NCI-H2081 treated with DMSO at 0.1 percent for 48 hours (cell line): ENCODE measurements around the gene RAB26.
"Not testable (repeated sequence)": the region's sequence is repeated elsewhere in the genome, so short reads cannot be mapped to it uniquely, and the experiment has no call there.

Experiments used
- DNase-seq: peaks from one replicate; lab custom pipeline; 2025; lab: John Stamatoyannopoulos, UW

RAB26 gene

GRCh38 chr16:2147981-2148671 lies at the start of gene RAB26:
TSS of gene RAB26 (plus strand) at chr16:2148625. CDS start at chr16:2148784, 159 bp downstream.
- peak; percentile 76 for DNase-seq

- not testable (repeated sequence) for DNase-seq
Observed at GRCh38 chr16:2101581-2101980, 46.8 kb upstream of the RAB26 start.

- no peak for DNase-seq
Observed at GRCh38 chr16:2102471-2102870, 46.0 kb upstream of the RAB26 start.

DNA sequence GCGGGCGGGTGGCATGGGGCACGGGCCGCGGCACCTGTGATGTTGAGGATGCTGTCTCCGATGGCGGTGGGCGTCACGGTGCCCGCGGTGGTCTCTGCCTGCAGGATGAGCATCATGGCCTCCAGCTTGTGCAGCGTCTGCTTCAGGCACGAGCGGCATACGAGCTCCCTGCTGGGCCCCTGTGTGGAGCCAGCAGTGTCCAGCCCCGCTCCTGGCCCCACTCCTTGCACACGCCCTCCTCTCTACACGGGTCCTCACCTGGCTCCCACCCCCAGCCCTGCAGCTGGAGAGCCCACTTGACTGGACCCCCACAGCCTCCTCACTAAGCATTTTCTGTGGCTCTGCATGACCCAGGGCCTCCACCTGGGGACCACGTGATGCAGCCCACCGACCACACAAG lies 44.0 kb upstream of the RAB26 start:
- not testable (repeated sequence) for DNase-seq

DNA sequence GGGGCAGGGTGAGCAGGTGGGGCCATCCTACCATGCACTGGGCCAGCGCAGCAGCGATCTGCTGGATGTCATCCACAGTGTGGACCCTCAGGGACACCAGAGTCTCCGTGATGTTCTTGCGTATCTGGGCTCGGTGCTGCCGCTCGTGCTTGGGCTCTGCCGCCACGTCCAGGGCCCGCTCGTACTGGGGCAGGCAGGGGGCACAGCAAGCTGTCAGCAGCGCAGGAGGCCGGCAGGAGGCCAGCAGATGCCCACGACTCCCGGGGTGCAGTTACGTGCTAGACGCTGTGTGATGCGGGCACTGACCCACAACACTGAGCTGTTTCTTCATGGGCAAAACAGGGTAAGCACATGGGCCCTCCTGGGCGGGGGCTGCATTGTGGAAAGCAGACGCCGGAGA lies 43.1 kb upstream of the RAB26 start:
- DNase-seq, result not testable (repeated sequence)

GRCh38 chr16:2105769-2106168 lies 42.7 kb upstream of the RAB26 start:
- DNase-seq, result not testable (repeated sequence)

DNA sequence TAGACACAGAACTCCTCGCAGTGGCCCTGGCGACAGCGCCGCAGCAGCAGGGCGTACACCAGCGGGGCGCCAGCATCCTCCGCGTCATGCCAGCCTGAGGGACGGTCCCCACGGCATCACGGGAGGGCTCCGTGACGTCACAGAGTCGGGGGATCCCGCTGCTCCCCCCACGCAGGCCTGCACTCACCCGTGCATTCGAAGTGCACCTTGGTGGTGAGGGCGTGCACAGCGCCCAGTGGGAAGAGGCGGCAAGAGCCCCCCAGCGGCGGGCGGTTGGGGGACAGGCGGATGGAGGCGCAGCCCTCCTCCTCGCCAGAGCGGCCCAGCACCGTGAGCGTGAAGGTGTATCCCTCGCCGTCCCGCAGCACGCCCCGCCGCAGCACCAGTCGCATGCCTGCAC lies 42.2 kb upstream of the RAB26 start:
- not testable (repeated sequence) for DNase-seq

DNA sequence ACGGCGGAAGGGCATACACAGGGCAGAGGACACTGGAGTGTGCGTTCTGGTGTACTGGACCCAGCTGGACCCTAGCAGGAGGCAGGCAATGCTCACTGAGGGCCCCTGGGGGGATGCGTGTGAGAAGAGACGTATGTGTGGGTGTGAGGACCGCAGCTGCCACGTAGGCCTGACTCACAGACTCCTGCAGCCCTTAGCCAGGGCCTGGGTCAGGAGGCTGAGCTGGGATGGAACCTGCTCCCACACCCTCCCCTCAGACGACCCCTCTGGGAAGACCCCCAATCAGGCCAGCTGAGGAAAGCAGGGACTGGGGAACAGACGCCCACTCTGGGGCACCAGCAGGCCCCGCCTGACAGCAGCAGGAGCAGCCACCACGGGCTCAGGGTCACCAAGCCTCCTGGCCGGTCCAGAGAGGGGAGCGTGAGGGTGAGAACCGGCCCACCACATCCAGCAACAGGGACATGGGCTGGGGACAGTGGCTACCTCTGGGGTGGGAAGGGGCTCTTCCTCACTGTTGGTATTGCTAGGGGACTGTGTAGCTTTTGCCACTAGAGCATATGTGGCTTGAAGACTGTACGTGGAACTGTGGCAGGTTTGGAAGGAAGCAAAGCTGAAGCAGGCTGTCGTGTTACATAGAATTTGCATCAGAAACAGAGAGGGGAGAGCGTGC lies 41.2 kb upstream of the RAB26 start:
- not testable (repeated sequence) for DNase-seq

DNA sequence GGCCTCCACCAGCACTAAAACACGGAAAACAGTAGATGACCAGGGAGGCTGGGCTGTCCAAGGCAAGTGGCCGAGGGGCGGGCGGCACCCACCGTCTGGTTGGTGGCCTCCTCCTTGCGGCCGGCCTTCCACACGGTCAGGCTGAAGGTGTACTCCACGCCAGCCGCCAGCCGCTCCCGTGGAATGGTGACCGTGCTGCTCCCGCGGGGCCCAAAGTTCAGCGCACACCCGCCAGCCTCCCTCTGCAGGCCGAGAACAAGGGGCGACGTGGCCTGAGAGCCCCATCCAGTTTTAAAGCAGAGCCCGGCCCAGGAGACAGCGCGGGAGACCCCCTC lies 40.7 kb upstream of the RAB26 start:
- DNase-seq, result not testable (repeated sequence)

DNA sequence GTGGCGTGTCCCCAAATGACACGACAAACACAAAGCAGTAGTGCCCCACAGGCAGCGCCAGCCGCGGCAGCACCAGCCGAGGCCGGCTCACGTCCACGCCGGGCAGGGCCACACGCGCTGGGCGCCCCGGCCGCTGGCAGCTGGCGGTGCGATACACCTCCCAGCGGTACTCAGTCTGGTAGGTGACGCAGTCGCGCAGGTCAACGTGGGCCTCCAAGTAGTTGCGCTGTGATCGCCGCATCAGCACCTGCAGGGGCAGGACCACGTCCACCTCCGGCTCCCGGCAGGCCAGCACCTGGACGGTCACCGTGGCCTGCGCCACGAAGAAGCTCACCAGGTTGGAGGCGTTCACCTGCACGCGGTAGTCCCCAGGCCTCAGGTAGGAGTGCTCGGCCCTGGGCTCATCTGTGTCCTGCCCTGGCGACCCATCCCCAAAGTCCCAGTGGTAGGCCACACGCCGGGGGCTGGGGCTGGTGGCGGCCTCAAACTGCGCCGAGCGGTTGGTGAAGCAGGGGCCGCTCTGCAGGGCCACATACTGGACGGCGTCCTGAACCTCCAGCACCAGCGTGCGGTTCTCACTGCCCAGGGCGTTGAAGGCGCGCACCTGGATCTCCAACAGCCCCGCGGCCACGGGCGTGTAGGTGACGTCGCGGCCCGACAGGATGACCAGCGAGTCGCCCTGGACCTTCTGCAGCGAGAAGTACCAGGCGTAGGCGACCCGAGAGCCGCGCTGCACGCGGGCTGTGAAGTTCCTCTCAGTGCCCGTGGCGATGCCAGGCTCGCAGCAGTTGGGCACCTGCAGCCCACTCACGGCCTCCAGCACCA lies 39.8 kb upstream of the RAB26 start:
- DNase-seq, result not testable (repeated sequence)

GRCh38 chr16:2109271-2109580 lies 39.2 kb upstream of the RAB26 start:
- not testable (repeated sequence) for DNase-seq

- not testable (repeated sequence) for DNase-seq
Observed at GRCh38 chr16:2109872-2110271, 38.6 kb upstream of the RAB26 start.

DNA sequence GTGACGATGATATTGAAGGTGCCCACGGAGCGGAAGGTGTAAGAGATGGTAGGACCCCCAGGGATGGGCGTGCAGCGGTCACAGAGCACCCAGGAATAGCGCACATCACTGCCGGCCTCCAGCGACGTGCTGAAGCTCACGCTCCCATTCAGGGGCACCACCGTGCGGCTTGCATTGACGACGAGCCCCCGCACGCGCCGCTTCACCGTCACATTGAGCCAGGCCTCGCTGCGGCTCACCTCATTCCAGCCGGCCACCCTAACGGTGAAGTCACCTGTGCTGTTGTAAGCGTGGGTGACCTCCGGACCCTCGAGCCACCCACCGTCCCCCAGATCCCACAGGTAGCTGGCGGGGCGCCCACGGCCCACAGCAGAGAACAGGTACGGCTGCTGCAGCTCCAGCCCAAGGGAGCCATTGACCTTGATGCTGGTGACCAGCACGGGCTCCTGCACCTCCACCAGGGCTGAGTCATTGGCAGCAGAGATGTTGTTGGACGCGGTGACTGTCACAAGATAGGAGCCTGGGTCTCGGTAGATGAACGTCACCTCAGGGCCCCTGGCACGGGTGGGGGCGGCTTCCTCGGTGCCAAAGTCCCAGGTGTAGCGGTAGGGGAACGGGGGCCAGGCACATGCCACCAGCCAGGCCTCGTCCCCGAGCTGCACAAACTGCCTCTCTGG lies 38.0 kb upstream of the RAB26 start:
- DNase-seq, result not testable (repeated sequence)

- DNase-seq, result not testable (repeated sequence)
Observed at GRCh38 chr16:2111009-2111353, 37.4 kb upstream of the RAB26 start.

DNA sequence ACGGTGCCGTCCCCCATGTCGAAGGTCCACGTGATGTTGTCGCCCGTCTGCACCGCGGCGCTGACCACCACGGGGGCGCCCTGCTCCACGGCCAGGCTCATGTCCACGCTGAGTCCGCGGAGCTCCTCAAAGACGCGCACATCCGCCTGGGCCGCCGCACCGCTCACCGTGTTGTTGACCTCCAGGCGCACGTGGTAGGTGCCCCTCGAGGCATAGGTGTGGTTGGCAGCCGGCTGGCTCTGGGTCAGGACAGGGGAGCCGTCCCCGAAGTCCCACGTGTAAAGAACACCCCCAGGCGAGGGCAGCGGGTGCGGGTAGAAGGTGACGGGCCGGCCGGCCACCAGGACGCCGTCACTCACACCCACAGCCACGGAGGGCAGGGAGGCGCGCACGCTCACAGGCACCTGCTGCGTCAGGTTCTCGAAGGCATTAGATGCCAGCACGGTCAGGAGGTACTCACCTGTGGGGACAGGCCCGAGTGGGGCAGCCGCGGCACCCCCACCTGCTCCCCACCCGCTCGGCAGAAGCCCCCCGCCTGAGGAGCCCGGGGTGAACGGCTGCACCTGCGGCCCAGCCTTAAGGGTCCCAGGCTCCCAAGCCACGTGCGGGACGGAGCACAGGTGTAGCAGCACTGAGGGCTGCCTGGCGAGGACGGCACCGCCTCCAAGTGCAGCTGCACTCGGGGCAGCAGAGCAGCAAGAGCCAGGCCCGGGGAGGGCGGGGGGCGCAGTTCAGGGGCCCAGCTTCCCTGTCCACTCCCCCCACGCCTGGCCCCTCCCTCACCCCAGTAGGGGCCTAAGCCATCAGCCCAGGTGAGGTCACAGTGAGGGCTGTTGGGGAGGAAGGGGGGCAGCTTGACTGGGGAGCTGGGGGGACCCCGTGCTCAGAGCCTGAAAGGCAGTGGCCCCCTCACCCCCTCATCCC lies 36.8 kb upstream of the RAB26 start:
- DNase-seq, result not testable (repeated sequence)

GRCh38 chr16:2112539-2113106 lies 35.8 kb upstream of the RAB26 start:
- not testable (repeated sequence) for DNase-seq

- DNase-seq, result not testable (repeated sequence)
Observed at GRCh38 chr16:2114225-2114624, 34.2 kb upstream of the RAB26 start.

GRCh38 chr16:2114885-2115590 lies 33.4 kb upstream of the RAB26 start:
- DNase-seq, result not testable (repeated sequence)

- DNase-seq, result no peak
Observed at GRCh38 chr16:2115591-2115973, 32.8 kb upstream of the RAB26 start.

DNA sequence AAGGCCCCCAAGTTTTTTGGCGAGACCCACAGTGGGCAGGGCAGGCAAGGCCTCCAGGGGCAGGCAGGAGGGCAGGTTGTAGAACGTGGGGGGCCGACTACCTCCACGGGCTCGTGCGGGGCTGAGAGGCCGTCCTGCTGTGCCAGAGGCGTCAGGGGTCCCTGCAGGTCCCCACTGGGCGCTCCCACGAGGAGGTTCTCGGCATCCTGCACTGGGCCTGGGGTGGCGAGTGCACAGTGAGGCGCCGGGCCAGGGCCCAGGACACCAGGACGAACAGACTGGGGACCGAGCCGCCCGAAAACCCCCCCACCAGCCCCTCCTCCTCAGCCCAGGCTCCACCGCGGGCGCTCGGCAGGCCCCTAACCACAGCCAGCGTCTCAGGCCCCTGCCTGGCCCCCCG lies 32.0 kb upstream of the RAB26 start:
- not testable (repeated sequence) for DNase-seq
